GM15510 (cell line): ENCODE results near the gene IL19.

ENCODE experiments used
- POLR2A ChIP-seq: IDR thresholded peaks from 3 replicates; pipeline ENCODE4 v1.6.1; 2011; ENCODE audit warnings: borderline replicate concordance; ENCODE audit not compliant: insufficient read length; ENCODE audit errors: extremely low read depth

The IL19 gene

GRCh38 chr1:206754011-206754410 is 16.6 kb upstream of the IL19 start:
- no peak for TF ChIP-seq POLR2A

- TF ChIP-seq POLR2A, result no peak
Observed at GRCh38 chr1:206757524-206758266, 12.9 kb upstream of the IL19 start.

- no peak for TF ChIP-seq POLR2A
Observed at GRCh38 chr1:206760590-206760989, 10.0 kb upstream of the IL19 start.

- no peak for TF ChIP-seq POLR2A
Observed at GRCh38 chr1:206761159-206761768, 9.3 kb upstream of the IL19 start.

- TF ChIP-seq POLR2A, result no peak
Observed at GRCh38 chr1:206766251-206766856, 4.2 kb upstream of the IL19 start.

- no peak for TF ChIP-seq POLR2A
Observed at GRCh38 chr1:206768472-206769303, 1.9 kb upstream of the IL19 start.

- peak; percentile 19 for TF ChIP-seq POLR2A
Observed at GRCh38 chr1:206769304-206769731, 1.3 kb upstream of the IL19 start.

GRCh38 chr1:206771338-206771692 is 742 bp downstream of the IL19 start:
- TF ChIP-seq POLR2A, result no peak

GRCh38 chr1:206772243-206772937 is 1.8 kb downstream of the IL19 start, which contains the start of gene IL10:
TSS of gene IL10 (minus strand) at chr1:206772494. CDS start at chr1:206772435, 59 bp downstream.
- peak; percentile 39 for TF ChIP-seq POLR2A

- no peak for TF ChIP-seq POLR2A
Observed at GRCh38 chr1:206774093-206774492, 3.5 kb downstream of the IL19 start.

GRCh38 chr1:206776229-206776628 is 5.7 kb downstream of the IL19 start:
- TF ChIP-seq POLR2A, result no peak

- no peak for TF ChIP-seq POLR2A
Observed at GRCh38 chr1:206778031-206778430, 7.5 kb downstream of the IL19 start.

- no peak for TF ChIP-seq POLR2A
Observed at GRCh38 chr1:206779638-206780037, 9.1 kb downstream of the IL19 start.

- no peak for TF ChIP-seq POLR2A
Observed at GRCh38 chr1:206782448-206782847, 11.9 kb downstream of the IL19 start.

- TF ChIP-seq POLR2A, result no peak
Observed at GRCh38 chr1:206783506-206783905, 12.9 kb downstream of the IL19 start.

- no peak for TF ChIP-seq POLR2A
Observed at GRCh38 chr1:206784471-206784903, 13.9 kb downstream of the IL19 start.
